ENCODE measurements around the gene PARD6A.

The PARD6A gene

GRCh38 chr16:67660564-67661028 lies at the start of gene PARD6A:
Gene PARD6A, plus strand, starts transcription at chr16:67660960. Its CDS starts 79 bp downstream, at chr16:67661039.
- DNase-seq, result peak; percentile 98

GRCh38 chr16:67613808-67614207 lies 47.0 kb upstream of the PARD6A start:
- DNase-seq, result no peak

GRCh38 chr16:67628216-67628615 lies 32.5 kb upstream of the PARD6A start:
- DNase-seq, result no peak

- DNase-seq, result no peak
These were observed 28.2 kb upstream of the PARD6A start for GRCh38 chr16:67632415-67633172.

- DNase-seq, result no peak
These were observed 24.0 kb upstream of the PARD6A start for GRCh38 chr16:67636713-67637112.

- no peak for DNase-seq
These were observed 23.1 kb upstream of the PARD6A start for GRCh38 chr16:67637625-67638024.

GRCh38 chr16:67641779-67642708 lies 18.7 kb upstream of the PARD6A start:
- DNase-seq, result no peak

- no peak for DNase-seq
These were observed 16.7 kb upstream of the PARD6A start for GRCh38 chr16:67644038-67644437.

GRCh38 chr16:67645397-67646121 lies 15.2 kb upstream of the PARD6A start:
- DNase-seq, result peak; percentile 30

GRCh38 chr16:67647111-67647651 lies 13.6 kb upstream of the PARD6A start:
- no peak for DNase-seq

- DNase-seq, result no peak
These were observed 13.1 kb upstream of the PARD6A start for GRCh38 chr16:67647681-67648080.

- DNase-seq, result no peak
These were observed 12.5 kb upstream of the PARD6A start for GRCh38 chr16:67648088-67648763.

GRCh38 chr16:67648764-67649407 lies 11.9 kb upstream of the PARD6A start:
- DNase-seq, result no peak

GRCh38 chr16:67649494-67649931 lies 11.2 kb upstream of the PARD6A start:
- no peak for DNase-seq

- no peak for DNase-seq
These were observed 10.7 kb upstream of the PARD6A start for GRCh38 chr16:67650023-67650422.

- no peak for DNase-seq
These were observed 9.7 kb upstream of the PARD6A start for GRCh38 chr16:67651039-67651438.

GRCh38 chr16:67651847-67652246 lies 8.9 kb upstream of the PARD6A start:
- DNase-seq, result no peak

- DNase-seq, result no peak
These were observed 8.1 kb upstream of the PARD6A start for GRCh38 chr16:67652578-67653127.

- DNase-seq, result no peak
These were observed 7.5 kb upstream of the PARD6A start for GRCh38 chr16:67653128-67653788.

GRCh38 chr16:67653789-67654402 lies 6.9 kb upstream of the PARD6A start:
- DNase-seq, result no peak

All from CD4-positive, alpha-beta T cell treated with Interleukin-17A for 1 hour (primary cell).